GM18867 (cell line): Measurements from ENCODE around the gene TEAD4.

Experiments used
- ATAC-seq: cut with Tn5 transposase; IDR thresholded peaks from one replicate; pipeline ENCODE4 v1.9.1; 2021; ENCODE audit warnings: mild to moderate bottlenecking, moderate library complexity; ENCODE audit not compliant: unreplicated experiment

Gene TEAD4

GRCh38 chr12:2959192-2959504, at the start of gene TEAD4:
Gene TEAD4, plus strand, starts transcription at chr12:2959397.
- no peak for ATAC-seq

GRCh38 chr12:2912216-2912575, 47.0 kb upstream of the TEAD4 start:
- no peak for ATAC-seq

- no peak for ATAC-seq
Observed at GRCh38 chr12:2919249-2919648, 39.9 kb upstream of the TEAD4 start.

GRCh38 chr12:2922329-2922728, 36.9 kb upstream of the TEAD4 start:
- no peak for ATAC-seq

- ATAC-seq, result no peak
Observed at GRCh38 chr12:2923057-2923456, 36.1 kb upstream of the TEAD4 start.

- ATAC-seq, result no peak
Observed at GRCh38 chr12:2924019-2924418, 35.2 kb upstream of the TEAD4 start.

GRCh38 chr12:2925322-2925995, 33.7 kb upstream of the TEAD4 start:
- ATAC-seq, result no peak

GRCh38 chr12:2930865-2931264, 28.3 kb upstream of the TEAD4 start:
- ATAC-seq, result no peak

GRCh38 chr12:2933586-2933985, 25.6 kb upstream of the TEAD4 start:
- no peak for ATAC-seq

GRCh38 chr12:2934371-2934770, 24.8 kb upstream of the TEAD4 start:
- ATAC-seq, result no peak

GRCh38 chr12:2936301-2936700, 22.9 kb upstream of the TEAD4 start:
- ATAC-seq, result no peak

- ATAC-seq, result no peak
Observed at GRCh38 chr12:2937500-2937899, 21.7 kb upstream of the TEAD4 start.

GRCh38 chr12:2939191-2939590, 20.0 kb upstream of the TEAD4 start:
- ATAC-seq, result no peak

GRCh38 chr12:2940564-2940963, 18.6 kb upstream of the TEAD4 start:
- no peak for ATAC-seq

GRCh38 chr12:2941524-2941923, 17.7 kb upstream of the TEAD4 start:
- no peak for ATAC-seq

- ATAC-seq, result no peak
Observed at GRCh38 chr12:2944401-2945047, 14.7 kb upstream of the TEAD4 start.

- no peak for ATAC-seq
Observed at GRCh38 chr12:2949411-2949810, 9.8 kb upstream of the TEAD4 start.

GRCh38 chr12:2955888-2956287, 3.3 kb upstream of the TEAD4 start:
- ATAC-seq, result no peak

GRCh38 chr12:2957816-2958431, 1.3 kb upstream of the TEAD4 start:
- ATAC-seq, result no peak

GRCh38 chr12:2958432-2959191, 585 bp upstream of the TEAD4 start:
- no peak for ATAC-seq

- ATAC-seq, result no peak
Observed at GRCh38 chr12:2959505-2960389, 550 bp downstream of the TEAD4 start.
